ENCODE results near the gene NCKAP5.
"Not testable (repeated sequence)": the region's sequence is repeated elsewhere in the genome, so short reads cannot be mapped to it uniquely, and the experiment has no call there.

Gene NCKAP5

GRCh38 chr2:133492719-133493380, 75.4 kb downstream of the NCKAP5 start:
- DNase-seq, result no peak

GRCh38 chr2:133490411-133490980, 77.8 kb downstream of the NCKAP5 start:
- DNase-seq, result no peak

- DNase-seq, result no peak
Observed at GRCh38 chr2:133489641-133490410, 78.4 kb downstream of the NCKAP5 start.

- no peak for DNase-seq
Observed at GRCh38 chr2:133489146-133489545, 79.1 kb downstream of the NCKAP5 start.

GRCh38 chr2:133486771-133487191, 81.5 kb downstream of the NCKAP5 start:
- no peak for DNase-seq

- DNase-seq, result no peak
Observed at GRCh38 chr2:133485868-133486267, 82.4 kb downstream of the NCKAP5 start.

GRCh38 chr2:133484784-133485183, 83.5 kb downstream of the NCKAP5 start:
- DNase-seq, result no peak

- no peak for DNase-seq
Observed at GRCh38 chr2:133484106-133484505, 84.2 kb downstream of the NCKAP5 start.

- DNase-seq, result no peak
Observed at GRCh38 chr2:133483181-133483580, 85.1 kb downstream of the NCKAP5 start.

GRCh38 chr2:133480707-133481429, 87.4 kb downstream of the NCKAP5 start:
- DNase-seq, result no peak

GRCh38 chr2:133477616-133477990, 90.7 kb downstream of the NCKAP5 start:
- no peak for DNase-seq

- no peak for DNase-seq
Observed at GRCh38 chr2:133476931-133477615, 91.2 kb downstream of the NCKAP5 start.

- no peak for DNase-seq
Observed at GRCh38 chr2:133476286-133476685, 92.0 kb downstream of the NCKAP5 start.

GRCh38 chr2:133475610-133476009, 92.7 kb downstream of the NCKAP5 start:
- no peak for DNase-seq

GRCh38 chr2:133470446-133470845, 97.8 kb downstream of the NCKAP5 start:
- not testable (repeated sequence) for DNase-seq

- no peak for DNase-seq
Observed at GRCh38 chr2:133462811-133463210, 105.5 kb downstream of the NCKAP5 start.

- DNase-seq, result no peak
Observed at GRCh38 chr2:133461484-133461883, 106.8 kb downstream of the NCKAP5 start.

- DNase-seq, result no peak
Observed at GRCh38 chr2:133459590-133459989, 108.7 kb downstream of the NCKAP5 start.

- no peak for DNase-seq
Observed at GRCh38 chr2:133458280-133458679, 110.0 kb downstream of the NCKAP5 start.

GRCh38 chr2:133457861-133458260, 110.4 kb downstream of the NCKAP5 start:
- no peak for DNase-seq

GRCh38 chr2:133456971-133457370, 111.3 kb downstream of the NCKAP5 start:
- no peak for DNase-seq

GRCh38 chr2:133456156-133456555, 112.1 kb downstream of the NCKAP5 start:
- DNase-seq, result no peak

GRCh38 chr2:133453032-133453431, 115.2 kb downstream of the NCKAP5 start:
- DNase-seq, result no peak
